Activated T-cell treated with anti-CD3 and anti-CD28 coated beads for 48 hours (primary cell): ENCODE measurements around the gene LMOD1.
"Not testable (repeated sequence)": the region's sequence is repeated elsewhere in the genome, so short reads cannot be mapped to it uniquely, and the experiment has no call there.

Source experiments
- DNase-seq: peaks from one replicate; pipeline ENCODE4 v3.0.0-alpha.2; 2020; ENCODE audit warnings: low read depth

Gene LMOD1

GRCh38 chr1:201914456-201915235 is 31.7 kb downstream of the LMOD1 start:
- DNase-seq = no peak

DNA sequence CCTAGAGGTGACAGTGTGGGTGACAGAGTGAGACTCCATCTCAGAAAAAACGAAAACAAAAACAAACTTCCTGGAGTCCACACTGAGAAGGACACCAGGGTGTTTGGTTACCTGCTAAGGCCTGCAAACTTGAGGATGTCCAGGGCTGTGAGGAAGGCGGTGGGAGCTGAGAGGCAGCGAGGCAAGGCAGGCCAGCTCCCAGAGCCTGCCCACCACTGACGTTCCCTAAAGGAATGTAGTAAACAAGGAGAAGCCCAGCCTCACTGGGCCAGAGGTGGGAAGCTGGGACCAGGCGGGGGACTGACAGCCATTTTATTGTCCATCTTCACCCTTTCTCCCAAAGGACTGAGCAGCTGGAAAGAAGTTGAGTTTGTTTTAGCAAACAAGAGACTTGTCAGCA is 33.5 kb downstream of the LMOD1 start:
- no peak for DNase-seq

GRCh38 chr1:201911826-201912571 is 34.3 kb downstream of the LMOD1 start:
- no peak for DNase-seq

DNA sequence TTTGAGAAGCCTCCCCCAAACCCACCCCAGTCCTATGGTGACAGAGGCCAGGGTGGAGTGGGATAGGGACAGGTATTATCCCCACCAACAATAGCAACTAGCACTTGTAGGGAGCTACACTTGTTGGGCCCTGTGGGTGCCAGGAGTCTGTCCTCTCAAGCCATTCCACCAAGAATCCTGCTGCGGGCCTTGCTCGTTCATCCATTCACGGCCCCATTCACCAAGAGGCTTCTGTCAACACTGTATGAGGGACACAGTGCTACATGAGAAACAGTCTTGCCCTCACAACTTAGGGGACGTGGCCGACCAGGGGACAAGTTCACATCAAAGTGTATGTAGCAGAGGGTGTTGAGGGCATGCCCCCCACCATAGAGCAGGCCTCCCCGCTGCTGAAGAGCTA is 38.7 kb downstream of the LMOD1 start:
- DNase-seq = no peak

- no peak for DNase-seq
Measured at GRCh38 chr1:201906336-201906735, 40.0 kb downstream of the LMOD1 start.

- DNase-seq = no peak
Measured at GRCh38 chr1:201905234-201905890, 41.0 kb downstream of the LMOD1 start.

- DNase-seq = no peak
Measured at GRCh38 chr1:201904579-201904978, 41.8 kb downstream of the LMOD1 start.

GRCh38 chr1:201903135-201903534 is 43.2 kb downstream of the LMOD1 start:
- DNase-seq = no peak

- DNase-seq = no peak
Measured at GRCh38 chr1:201902198-201902597, 44.1 kb downstream of the LMOD1 start.

GRCh38 chr1:201901036-201901435 is 45.3 kb downstream of the LMOD1 start:
- DNase-seq = not testable (repeated sequence)

GRCh38 chr1:201900476-201900875 is 45.9 kb downstream of the LMOD1 start:
- no peak for DNase-seq

GRCh38 chr1:201899683-201900429 is 46.5 kb downstream of the LMOD1 start:
- no peak for DNase-seq

- DNase-seq = no peak
Measured at GRCh38 chr1:201898992-201899391, 47.4 kb downstream of the LMOD1 start.

DNA sequence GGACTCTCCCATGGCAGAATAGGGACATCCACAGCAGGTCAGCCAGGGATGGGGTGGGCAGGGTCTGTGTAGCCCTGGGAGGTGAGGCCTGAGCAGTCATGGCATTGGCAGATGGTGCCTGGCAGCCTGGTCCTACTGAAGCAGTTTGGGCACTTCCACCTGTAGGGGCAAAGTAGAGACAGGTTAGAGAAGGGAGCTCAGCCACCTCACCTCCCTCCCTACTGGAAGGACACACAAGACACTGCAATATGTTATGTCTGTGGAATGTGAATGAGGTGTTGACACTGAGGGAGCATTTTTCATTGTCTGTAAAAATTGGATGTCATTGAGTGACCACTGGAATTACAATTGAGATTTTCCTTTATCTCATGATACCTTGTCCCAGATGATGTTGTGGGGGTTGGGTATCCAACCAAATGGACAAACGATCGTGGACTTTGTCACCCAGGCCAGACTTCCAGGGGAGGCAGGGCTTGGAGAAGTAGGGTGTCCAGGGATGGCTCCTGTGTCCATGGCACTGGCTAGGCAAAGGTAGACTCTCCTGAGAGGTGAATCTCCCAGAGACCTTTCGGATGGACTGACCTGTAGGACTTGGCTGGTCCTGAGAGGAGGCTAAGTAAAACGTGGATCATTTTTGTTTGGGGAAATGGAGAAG is 48.0 kb downstream of the LMOD1 start:
- no peak for DNase-seq

DNA sequence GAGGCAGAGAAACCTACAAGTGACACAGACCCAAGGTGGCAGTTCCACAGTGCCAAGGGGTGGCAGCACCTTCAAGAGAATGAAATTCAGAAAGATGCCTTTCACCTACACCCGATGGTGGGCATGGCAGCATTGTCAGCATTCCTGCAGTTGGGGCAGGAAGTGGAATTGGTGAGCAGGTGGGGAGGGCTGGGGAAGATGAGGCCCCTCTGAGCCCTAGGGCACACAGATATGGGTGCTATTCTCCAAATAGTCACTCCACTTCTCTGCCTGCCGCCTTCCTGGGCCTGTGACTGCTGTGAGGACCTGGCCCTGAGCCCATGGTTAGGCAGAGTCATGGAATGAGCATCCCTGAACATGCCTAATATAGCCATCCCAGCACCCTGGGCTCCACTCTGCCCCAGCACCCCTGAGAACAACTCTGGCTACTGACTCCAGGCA is 49.4 kb downstream of the LMOD1 start:
- no peak for DNase-seq

DNA sequence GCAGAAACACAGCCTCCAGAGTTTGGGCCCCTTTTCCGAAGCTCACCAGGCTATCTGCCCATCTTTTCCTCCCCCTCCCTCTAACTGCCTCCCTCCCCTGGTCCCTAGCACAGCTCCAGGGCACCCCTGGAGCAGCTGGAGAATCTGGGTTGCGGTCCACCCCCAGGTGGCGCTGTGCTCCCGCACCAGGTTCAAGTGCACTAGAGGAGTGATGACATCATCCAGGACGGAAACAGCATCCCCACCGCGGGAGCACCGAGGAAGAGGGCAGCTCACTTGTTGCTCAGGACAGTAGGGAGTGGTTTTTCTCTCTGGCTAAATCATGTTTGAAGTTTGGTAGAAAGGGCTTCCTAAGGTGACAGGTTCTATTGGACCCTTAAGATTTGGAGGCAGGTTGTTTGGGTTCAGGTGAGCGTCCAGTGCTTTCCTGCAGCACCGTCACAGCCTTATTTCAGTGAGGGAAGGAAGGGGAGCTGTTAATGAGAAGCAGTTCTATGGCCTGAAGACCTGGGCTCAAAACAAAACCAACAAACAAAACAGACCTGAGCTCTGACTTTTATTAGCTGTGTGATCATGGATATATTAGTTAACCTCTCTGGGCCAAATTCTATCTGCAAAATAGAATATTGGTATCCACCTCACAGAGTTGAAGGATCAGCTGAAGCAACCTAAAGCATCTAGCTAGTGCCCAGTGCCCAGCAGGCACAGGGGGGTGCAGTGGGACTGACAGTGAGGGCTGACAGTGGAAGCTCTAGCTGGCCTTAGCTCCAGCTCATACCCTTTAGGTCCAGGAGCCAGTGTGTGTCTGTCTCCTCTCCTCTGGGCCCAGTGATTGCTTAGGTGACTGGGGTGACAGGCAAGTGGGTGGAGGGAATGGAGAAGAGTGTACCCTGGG is 50.2 kb downstream of the LMOD1 start:
- DNase-seq = peak; percentile 84

- no peak for DNase-seq
Measured at GRCh38 chr1:201895120-201895665, 51.2 kb downstream of the LMOD1 start.

GRCh38 chr1:201894343-201895119 is 51.8 kb downstream of the LMOD1 start:
- DNase-seq = no peak

DNA sequence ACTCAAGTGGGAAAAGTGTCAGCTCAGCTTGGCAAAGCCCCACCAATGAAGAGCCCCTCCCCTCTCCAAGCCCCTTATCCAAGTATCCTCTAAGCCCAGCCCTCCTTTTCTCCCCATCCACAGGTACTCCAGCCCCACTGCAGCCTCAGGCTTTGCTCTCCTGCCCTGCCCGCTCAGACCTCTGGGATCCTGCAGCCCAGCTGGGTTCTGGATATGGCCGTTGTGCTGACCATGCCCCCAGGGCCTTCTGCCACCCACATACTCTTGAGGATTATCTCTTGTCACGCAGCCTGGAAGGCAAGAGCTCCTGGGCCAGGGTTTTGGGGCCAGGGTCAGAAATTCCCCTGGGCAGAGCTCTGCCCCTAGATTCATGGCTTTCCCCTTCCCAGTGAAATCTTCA is 52.9 kb downstream of the LMOD1 start:
- DNase-seq = no peak

DNA sequence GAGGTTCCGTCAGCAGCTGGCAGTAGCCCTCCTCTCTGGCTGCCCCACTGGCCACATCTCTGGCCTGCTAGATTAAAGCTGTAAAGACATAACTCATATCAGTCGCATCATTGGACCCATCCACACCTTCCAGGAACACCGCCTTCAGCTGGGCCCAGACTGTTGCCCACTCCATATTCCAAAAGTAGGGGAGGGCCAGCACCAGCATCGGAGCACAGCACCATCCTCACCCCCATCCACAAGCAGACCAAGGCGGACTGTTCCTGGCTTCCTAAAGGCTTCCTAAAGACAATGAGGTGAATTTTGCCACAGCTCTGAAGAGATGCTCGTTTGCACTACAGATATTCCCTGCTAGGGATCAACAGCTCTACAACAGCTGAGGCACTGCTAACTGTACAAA is 54.1 kb downstream of the LMOD1 start:
- no peak for DNase-seq
